K562 (cell line): ENCODE measurements around the gene SNRPD2. TPM values are rescaled to one million over a fixed set of nuclear protein-coding genes. Genes with fewer than 3 reads are reported as not detected.
A peak's percentile ranks its signal among the peaks of the same experiment; 100 is the strongest.

Experiments used
- CTCFL ChIP-seq: IDR thresholded peaks from 2 replicates; pipeline ENCODE4 v1.6.1; 2011; ENCODE audit warnings: borderline replicate concordance, low read depth, mild to moderate bottlenecking, moderate library complexity, low read length; ENCODE audit not compliant: insufficient read depth, poor library complexity, severe bottlenecking
- GTF2E2 ChIP-seq: fragments of 200-800 bp; sonication (Bioruptor generic); IDR thresholded peaks from 2 replicates; pipeline ENCODE4 v1.6.1; 2016; ENCODE audit warnings: missing genetic modification characterization, missing compliant biosample characterization
- JUND ChIP-seq, 2 experiments: IDR thresholded peaks; 2 replicates in 1 of 2; 3 replicates in 1 of 2; pipeline ENCODE4 v1.6.1; 2011; ENCODE audit warnings: borderline replicate concordance in 2 of 2, low read depth in 2 of 2, low read length in 2 of 2, improper control_type of control experiment in 1 of 2, missing biosample characterization in 1 of 2, missing genetic modification characterization in 1 of 2, missing genetic modification reagents in 1 of 2
- KDM5B ChIP-seq: fragments of 200-600 bp; sonication (generic); IDR thresholded peaks from 2 replicates; pipeline ENCODE4 v1.6.1; 2012; ENCODE audit warnings: low read depth, mild to moderate bottlenecking, moderate library complexity, low read length, control low read depth, inconsistent platforms; ENCODE audit not compliant: insufficient replicate concordance
- MYNN ChIP-seq, 2 experiments: sonication (generic); formaldehyde crosslinking in 1 of 2; IDR thresholded peaks; 2 replicates each; pipeline versions ENCODE4 v1.5.0 to v1.6.1; 2016 to 2020; ENCODE audit warnings: antibody characterized with exemption in 1 of 2, missing genetic modification reagents in 1 of 2
- NFIC ChIP-seq: fragments of 450-650 bp; IDR thresholded peaks from 2 replicates; pipeline ENCODE4 v1.6.1; 2017; ENCODE audit warnings: mild to moderate bottlenecking, inconsistent platforms
- POLR2AphosphoS2 ChIP-seq: IDR thresholded peaks from 2 replicates; pipeline ENCODE4 v1.6.1; 2012; ENCODE audit warnings: low read length, improper control_type of control experiment
- SMAD1 ChIP-seq: fragments of 150-350 bp; IDR thresholded peaks from 2 replicates; pipeline ENCODE4 v1.6.1; 2014; ENCODE audit warnings: low read length, low read depth; ENCODE audit not compliant: partially characterized antibody
- VEZF1 ChIP-seq: fragments of 200-800 bp; sonication (Bioruptor generic); IDR thresholded peaks from 2 replicates; pipeline ENCODE4 v1.6.1; 2017; ENCODE audit warnings: missing genetic modification characterization, missing compliant biosample characterization
- ZNF212 ChIP-seq: fragments of 450-650 bp; formaldehyde crosslinking; IDR thresholded peaks from 2 replicates; pipeline ENCODE4 v1.4.0; 2020; ENCODE audit warnings: mild to moderate bottlenecking
- ZSCAN32 ChIP-seq: fragments of 450-650 bp; formaldehyde crosslinking; IDR thresholded peaks from 2 replicates; pipeline ENCODE4 v1.4.0; 2020; ENCODE audit warnings: mild to moderate bottlenecking, moderate library complexity
- polyA plus RNA-seq, 8 experiments: library from polyadenylated mRNA; depleted of rRNA in 4 of 8; stranded (reverse) in 5 of 8; unstranded in 3 of 8; fragments of >200 nt; fragmentation: Nextera tagmentation in 2 of 8; fragmentation: Illumina TruSeq in 1 of 8; extraction: Ambion mirVana in 2 of 8; extraction: Trizol in 1 of 8; gene quantifications; 2 replicates each; pipeline versions ENCODE4 v1.2.1 to v1.2.3, GENCODE V29; 2011 to 2014; ENCODE audit warnings: inconsistent platforms in 1 of 8, missing spikeins in 1 of 8
- total RNA-seq, 7 experiments: library from RNA; depleted of rRNA in 6 of 7; stranded (reverse); fragments of >200 nt in 6 of 7; fragmentation: Illumina TruSeq in 2 of 7; extraction: Trizol in 2 of 7; gene quantifications; 2 replicates each; pipeline versions ENCODE4 v1.2.1 to v1.2.3, GENCODE V29; 2011 to 2021; ENCODE audit warnings: low replicate concordance in 1 of 7
- TF ChIP-seq, protein P1 (sequence below): fragments of 250-450 bp; sonication (Bioruptor Pico); IDR thresholded peaks from 2 replicates; pipeline ENCODE4 v1.5.0; 2021; ENCODE audit warnings: mild to moderate bottlenecking, borderline replicate concordance
- TF ChIP-seq, protein P2 (sequence below): fragments of 150-350 bp; conservative IDR thresholded peaks from 2 replicates; pipeline ENCODE4 v1.6.1; 2014; ENCODE audit warnings: low read length

SNRPD2 gene
- total and polyA plus RNA-seq, 9 of the 15 experiments (the other 6 are each of a cell fraction or from before 2014, with no cell fraction given): 728 to 4,411 (median 1,029) TPM

DNA sequence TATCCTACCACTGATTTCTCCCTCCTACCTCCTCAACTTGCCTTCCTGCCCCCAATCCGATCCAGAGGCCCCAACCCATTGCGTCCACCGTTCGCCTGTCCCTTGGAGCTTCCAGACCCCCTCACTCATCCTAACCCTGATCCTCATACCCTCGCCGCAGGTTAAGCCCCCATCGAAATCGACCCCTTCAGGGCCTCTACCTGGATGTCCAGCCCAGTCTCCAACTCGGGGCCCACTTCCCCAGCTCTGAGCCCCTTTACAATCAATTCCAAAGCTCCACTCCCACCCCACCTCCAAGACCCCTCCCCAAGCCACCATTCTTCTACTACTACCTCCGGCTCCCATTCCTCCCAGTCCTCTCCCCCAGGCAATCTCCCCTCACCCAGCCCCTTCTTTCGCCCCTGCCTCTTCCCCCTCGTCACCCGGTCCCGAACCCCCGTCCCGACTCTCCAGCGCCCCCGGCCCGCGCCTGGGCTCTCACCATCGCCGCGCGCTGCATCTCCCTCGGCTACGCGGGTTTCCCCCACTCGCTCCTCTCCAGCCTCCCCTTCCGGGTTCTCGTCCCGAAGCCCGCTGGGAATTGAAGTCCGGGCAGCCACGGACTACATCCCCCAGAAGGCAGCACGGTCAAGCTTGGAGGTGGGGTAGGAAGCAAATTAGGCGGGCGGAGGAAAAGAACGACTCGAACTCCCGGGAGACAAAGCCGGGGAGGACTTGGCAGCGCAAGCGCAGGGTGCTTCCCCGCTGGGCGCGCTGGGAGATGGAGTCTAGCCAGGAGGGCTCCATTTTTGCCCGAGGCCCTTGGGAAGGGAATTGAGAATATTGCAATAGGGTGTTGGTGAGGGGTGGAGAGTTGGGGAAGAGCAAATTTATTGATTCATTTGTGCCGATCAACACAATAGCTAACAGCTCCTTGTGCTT lies 38.9 kb upstream of the SNRPD2 start, which contains the start of gene FBXO46 (continued):
- peak; percentile 69 for TF ChIP-seq KDM5B
- no peak for TF ChIP-seq ZNF212
- peak; percentile 56 for TF ChIP-seq JUND (IDR thresholded peaks at IDR 0.05; ENCODE audit: borderline replicate concordance, low read depth, low read length)
- no peak; the same call in 2 of the 3 replicates for TF ChIP-seq JUND (tag; IDR thresholded peaks at IDR 0.05; ENCODE audit: borderline replicate concordance, low read depth, low read length)
- TF ChIP-seq, protein P1, sequence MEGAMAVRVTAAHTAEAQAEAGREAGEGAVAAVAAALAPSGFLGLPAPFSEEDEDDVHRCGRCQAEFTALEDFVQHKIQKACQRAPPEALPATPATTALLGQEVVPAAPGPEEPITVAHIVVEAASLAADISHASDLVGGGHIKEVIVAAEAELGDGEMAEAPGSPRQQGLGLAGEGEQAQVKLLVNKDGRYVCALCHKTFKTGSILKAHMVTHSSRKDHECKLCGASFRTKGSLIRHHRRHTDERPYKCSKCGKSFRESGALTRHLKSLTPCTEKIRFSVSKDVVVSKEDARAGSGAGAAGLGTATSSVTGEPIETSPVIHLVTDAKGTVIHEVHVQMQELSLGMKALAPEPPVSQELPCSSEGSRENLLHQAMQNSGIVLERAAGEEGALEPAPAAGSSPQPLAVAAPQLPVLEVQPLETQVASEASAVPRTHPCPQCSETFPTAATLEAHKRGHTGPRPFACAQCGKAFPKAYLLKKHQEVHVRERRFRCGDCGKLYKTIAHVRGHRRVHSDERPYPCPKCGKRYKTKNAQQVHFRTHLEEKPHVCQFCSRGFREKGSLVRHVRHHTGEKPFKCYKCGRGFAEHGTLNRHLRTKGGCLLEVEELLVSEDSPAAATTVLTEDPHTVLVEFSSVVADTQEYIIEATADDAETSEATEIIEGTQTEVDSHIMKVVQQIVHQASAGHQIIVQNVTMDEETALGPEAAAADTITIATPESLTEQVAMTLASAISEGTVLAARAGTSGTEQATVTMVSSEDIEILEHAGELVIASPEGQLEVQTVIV (CRISPR knock-in tag): no peak
- TF ChIP-seq VEZF1 (CRISPR knock-in tag): peak; percentile 88
- TF ChIP-seq ZSCAN32 (CRISPR knock-in tag): no peak
- no peak for TF ChIP-seq SMAD1
- TF ChIP-seq, protein P2, sequence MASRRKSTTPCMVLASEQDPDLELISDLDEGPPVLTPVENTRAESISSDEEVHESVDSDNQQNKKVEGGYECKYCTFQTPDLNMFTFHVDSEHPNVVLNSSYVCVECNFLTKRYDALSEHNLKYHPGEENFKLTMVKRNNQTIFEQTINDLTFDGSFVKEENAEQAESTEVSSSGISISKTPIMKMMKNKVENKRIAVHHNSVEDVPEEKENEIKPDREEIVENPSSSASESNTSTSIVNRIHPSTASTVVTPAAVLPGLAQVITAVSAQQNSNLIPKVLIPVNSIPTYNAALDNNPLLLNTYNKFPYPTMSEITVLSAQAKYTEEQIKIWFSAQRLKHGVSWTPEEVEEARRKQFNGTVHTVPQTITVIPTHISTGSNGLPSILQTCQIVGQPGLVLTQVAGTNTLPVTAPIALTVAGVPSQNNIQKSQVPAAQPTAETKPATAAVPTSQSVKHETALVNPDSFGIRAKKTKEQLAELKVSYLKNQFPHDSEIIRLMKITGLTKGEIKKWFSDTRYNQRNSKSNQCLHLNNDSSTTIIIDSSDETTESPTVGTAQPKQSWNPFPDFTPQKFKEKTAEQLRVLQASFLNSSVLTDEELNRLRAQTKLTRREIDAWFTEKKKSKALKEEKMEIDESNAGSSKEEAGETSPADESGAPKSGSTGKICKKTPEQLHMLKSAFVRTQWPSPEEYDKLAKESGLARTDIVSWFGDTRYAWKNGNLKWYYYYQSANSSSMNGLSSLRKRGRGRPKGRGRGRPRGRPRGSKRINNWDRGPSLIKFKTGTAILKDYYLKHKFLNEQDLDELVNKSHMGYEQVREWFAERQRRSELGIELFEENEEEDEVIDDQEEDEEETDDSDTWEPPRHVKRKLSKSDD: no peak
- peak; percentile 63 for TF ChIP-seq NFIC
- TF ChIP-seq CTCFL: no peak
- no peak for TF ChIP-seq POLR2AphosphoS2
- no peak for TF ChIP-seq MYNN (IDR thresholded peaks at IDR 0.05)
- no peak for TF ChIP-seq MYNN (CRISPR knock-in tag; IDR thresholded peaks at IDR 0.05)
- TF ChIP-seq GTF2E2 (tag): no peak
